GM12872 (cell line): ENCODE data around the gene ATP2A3.

Source experiments
- TF ChIP-seq, protein P1 (sequence below): IDR thresholded peaks from 3 replicates; pipeline ENCODE4 v1.5.1; 2011; ENCODE audit warnings: low read depth, mild to moderate bottlenecking, low read length, moderate library complexity; ENCODE audit not compliant: insufficient read depth

The ATP2A3 gene

DNA sequence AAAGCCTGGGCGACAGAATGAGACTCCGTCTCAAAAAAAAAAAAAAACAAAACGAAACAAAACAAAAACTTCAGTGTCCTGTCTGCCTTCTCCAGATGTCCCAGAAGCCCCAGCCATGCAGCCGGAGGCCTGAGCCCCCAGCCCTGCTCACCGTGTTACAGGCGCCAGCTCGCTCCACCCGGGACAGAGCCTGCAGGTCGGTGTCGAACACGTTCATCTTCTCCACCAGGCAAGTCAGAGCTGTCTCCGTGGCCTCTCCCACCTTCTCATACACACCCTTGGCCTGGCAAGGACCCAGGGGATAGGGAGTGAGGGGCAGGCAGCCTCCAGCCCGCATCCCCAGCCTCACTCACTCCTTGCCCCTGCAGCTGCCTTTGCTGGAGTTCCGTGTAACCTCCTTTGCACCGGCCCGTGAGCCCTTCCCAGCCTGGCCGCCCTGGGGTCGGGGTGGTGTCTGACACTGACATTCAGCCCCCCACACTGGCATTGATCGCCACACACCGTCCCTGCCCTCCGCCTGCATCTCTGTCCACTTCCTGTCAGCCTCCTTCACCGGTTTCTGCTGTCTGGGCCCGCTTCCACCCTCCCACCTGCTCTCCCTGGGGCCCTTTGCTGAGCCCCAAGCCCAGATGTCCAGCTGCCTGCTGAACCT, 20.9 kb downstream of the ATP2A3 start:
- TF ChIP-seq, protein P1, sequence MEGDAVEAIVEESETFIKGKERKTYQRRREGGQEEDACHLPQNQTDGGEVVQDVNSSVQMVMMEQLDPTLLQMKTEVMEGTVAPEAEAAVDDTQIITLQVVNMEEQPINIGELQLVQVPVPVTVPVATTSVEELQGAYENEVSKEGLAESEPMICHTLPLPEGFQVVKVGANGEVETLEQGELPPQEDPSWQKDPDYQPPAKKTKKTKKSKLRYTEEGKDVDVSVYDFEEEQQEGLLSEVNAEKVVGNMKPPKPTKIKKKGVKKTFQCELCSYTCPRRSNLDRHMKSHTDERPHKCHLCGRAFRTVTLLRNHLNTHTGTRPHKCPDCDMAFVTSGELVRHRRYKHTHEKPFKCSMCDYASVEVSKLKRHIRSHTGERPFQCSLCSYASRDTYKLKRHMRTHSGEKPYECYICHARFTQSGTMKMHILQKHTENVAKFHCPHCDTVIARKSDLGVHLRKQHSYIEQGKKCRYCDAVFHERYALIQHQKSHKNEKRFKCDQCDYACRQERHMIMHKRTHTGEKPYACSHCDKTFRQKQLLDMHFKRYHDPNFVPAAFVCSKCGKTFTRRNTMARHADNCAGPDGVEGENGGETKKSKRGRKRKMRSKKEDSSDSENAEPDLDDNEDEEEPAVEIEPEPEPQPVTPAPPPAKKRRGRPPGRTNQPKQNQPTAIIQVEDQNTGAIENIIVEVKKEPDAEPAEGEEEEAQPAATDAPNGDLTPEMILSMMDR: no peak

DNA sequence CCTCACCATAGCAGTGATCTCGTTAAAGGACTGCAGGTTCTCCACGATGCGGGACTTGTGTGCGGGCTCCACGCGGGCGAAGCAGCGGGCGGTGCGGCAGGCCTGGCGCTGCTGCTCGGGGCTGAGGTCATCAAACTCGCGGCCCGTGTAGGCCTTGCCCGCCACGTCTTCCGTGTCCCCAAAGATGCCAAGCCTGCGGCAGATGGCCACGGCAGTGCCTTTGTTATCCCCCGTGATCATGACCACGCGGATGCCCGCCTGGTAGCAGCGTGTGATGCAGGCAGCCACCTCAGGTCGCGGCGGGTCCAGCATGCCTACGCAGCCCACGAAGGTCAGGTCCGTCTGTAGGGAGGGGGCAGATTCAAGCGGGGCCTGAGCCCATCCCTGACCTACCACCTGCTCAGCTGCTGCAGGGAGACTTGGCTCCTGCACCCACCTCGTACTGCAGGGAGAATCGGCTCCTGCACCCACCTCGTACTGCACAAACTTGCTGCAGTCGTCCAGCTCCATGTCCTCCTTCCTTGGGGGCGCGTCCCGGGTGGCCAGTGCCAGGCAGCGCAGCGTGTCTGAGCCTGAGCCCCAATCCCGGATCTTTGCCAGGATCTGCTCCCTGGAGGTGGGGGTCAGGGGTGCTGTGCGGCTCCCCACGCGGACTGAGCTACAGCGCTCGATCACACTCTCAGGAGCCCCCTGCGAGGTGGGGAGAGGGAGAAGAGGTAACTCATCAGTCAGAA, 23.1 kb downstream of the ATP2A3 start:
- TF ChIP-seq, protein P1: no peak

GRCh38 chr17:3937359-3937758, 26.9 kb downstream of the ATP2A3 start:
- TF ChIP-seq, protein P1: no peak

- TF ChIP-seq, protein P1: no peak
Measured at GRCh38 chr17:3935825-3936355, 28.3 kb downstream of the ATP2A3 start.

DNA sequence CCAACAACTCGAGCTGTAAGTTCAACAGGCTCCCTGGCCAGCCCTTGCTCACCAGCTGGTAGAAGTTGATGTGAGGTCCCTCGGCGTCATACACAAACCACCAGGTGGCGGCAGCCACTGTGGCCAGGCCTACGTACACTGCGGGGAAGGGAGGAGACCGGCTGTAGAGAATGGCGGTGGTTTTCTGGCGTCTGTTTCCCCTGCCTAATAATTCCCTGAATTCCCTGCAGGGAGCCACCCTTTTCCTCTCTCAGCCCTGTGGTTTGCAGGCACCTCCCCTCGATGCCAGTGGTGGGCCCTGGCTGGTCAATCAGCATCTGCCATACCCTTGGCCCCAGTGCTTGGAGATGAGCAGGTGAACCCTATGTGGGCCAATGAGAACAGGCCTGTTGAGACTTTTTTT, 29.1 kb downstream of the ATP2A3 start:
- TF ChIP-seq, protein P1: peak; percentile 67

GRCh38 chr17:3929764-3930163, 34.5 kb downstream of the ATP2A3 start:
- TF ChIP-seq, protein P1: no peak

DNA sequence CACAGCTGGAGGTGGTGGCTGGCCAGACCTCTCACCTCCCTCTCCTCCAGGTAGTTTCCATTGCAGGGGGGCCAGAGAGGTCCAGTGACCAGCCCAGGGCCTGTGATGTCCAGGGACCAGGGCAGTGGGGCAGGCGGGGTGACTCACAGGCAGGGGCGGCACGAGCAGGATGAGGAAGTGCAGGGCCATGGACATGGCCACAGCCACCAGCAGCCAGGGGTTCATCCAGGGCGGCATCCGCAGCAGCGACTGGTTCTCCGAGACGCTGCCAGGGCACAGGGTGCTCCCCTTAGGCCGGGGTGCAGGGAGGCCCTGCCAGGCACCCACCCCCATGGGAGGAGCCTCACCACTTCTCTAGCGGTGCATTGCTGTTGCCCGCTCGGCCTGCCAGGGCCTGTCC, 35.1 kb downstream of the ATP2A3 start:
- TF ChIP-seq, protein P1: no peak
